Measurements from ENCODE around the gene KATNBL1.

The KATNBL1 gene

DNA sequence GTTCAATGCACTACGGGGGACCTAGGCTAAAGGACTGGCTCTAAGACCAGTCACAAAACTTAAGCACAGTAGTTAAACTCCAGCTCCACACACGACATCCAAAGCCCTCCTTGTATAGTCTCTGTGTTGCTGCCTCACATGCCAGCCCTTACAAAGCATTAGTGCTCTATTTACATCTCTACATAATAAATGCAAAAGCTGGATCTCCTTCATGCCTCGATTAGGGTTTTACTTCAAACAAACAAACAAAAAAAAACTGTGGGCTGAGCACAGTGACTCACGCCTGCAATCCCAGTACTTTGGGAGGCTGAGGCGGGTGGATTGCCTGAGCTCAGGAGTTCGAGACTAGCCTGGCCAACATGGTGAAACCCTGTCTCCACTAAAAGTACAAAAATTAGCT lies 98.4 kb downstream of the KATNBL1 start:
- no peak for DNase-seq

DNA sequence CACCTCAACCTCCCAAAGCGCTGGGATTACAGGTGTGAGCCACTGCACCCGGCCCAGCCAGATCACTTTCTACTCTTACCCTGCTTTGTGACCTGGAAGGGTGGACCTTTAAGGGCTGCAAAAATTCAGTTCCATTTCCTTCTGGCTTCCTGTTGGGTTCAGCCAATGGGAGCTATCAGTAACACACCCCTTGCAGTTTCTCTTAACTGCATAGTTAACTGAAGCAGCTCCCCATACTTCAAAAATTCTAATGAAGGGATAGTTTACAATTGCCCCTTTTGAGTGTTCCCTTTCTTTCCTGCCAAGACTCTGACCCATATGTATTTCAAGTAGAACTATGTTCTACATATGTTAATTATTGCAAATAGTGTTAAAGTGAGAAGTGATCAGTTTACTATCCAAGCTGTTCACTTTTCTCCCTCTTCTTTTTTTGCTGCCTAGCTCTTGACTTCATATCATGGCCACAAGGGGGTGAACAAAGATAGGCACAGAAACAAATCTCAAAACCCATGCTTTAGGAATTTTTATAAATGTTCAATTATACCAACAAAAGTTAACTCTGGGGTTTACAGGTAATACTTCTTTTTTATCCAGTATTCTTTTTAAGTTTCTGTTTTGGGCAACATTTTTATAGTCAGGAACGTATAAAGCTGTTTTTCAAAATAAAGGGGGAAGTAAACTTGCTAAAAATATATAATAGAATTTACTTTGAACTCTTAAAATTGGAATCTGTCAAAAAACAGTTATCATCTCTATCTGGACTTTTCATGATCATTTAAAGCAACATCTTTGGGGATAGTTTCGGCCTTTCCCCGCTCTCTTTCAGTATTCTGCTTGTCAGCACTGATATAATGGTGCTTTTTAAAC lies 99.9 kb downstream of the KATNBL1 start:
- DNase-seq, result no peak

DNA sequence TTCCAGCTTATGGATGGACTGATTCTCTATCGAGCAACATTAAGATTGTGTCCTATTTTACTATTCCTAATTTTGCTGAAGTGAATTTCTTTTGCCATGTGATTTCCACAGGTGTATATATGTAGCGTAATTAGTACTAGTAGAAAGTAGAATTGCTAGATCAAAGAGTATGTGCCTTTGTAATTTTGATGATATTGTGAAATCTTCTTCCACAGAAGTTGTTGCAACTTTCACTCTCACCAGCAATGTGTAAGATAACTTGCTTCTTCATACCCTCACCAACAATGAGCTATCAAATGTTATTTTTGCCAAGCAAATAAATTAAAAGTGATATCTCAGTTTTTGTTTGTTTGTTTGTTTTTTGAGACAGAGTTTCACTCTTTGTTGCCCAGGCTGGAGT lies 102.6 kb downstream of the KATNBL1 start:
- DNase-seq, result no peak

DNA sequence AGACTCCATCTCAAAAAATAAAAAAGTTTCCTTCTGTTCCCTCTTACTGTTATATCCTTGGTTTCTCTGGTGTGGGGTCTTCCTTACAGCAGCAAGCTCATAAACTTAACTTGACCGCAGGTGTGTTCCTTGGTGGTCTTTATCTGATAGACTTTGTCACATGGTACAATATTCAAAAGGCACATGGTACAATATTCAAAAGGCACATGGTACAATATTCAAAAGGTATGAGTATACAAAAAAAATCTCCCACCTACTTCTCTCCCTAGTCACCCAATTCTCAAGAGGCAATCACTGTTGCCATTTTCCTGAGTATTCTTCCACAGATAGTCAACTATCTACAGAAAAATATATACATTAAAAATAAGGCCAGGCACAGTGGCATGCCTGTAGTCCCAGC lies 103.5 kb downstream of the KATNBL1 start:
- no peak for DNase-seq

DNA sequence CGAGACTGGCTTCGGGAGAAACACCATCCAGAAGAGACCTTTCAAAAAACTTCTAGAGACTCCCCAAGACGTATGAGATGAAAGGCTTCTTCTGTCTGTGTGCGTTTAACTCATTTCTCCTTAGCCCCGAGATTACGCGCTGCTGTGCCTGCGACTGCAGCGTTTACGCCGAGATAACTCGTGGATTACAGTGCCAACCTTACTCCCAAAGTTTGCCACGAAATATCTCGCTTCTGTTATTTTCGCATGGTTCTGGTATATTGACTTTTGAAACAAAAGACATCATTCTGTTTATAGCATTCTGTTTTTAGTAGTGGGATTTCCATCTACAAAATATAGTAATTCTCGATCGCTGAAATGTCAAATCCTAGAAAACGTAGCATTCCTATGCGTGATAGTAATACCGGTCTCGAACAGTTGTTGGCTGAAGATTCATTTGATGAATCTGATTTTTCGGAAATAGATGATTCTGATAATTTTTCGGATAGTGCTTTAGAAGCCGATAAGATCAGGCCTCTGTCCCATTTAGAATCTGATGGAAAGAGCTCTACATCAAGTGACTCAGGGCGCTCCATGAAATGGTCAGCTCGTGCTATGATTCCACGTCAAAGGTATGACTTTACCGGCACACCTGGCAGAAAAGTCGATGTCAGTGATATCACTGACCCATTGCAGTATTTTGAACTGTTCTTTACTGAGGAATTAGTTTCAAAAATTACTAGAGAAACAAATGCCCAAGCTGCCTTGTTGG lies 107.5 kb downstream of the KATNBL1 start:
- DNase-seq, result no peak

DNA sequence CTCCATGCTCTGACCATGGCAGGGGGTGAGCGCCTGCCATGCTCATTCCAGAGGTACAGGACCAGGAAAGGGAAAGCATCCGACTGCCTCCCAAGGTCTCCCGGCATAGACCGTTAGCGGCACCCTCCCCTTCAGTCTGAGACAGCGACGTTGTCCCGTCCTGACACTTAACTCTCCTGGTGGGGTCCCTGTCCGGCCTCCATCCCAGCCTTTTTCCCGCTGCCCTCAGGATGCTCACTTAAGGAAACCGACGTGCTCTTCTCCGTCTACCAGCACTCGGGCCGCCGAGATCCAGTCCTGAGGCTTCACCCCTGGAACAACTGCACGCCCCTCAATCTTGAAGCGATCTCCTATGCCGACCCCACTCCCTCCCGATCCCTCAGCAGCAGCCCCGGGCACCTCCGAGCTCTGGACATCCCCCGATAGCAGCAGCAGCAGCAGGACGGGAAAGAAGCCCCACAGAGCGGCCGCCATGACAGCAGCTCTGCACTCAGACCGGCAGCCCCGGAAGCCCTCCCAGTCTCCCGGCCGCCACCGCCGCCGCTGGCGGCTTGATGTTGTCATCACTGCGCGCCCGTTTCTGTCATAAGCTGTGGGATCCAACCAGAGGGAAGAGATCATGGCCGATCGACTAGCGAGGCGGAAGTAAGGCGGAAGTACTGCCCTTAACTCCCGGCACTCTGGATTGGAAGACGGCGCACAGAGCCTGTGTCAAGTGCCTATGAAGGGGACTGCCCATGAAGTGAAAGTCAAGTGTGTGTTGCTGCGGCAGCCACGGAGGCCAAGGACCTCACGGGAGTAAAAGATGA lies 108.3 kb downstream of the KATNBL1 start, which contains the start of the genes EMC7 and PGBD4:
TSS of gene EMC7 (minus strand) at position 497 of the 809 bp plus-strand sequence. CDS start at position 474, 23 bp downstream.
TSS of gene PGBD4 (plus strand) at position 718 of the 809 bp plus-strand sequence. CDS start 449 bp downstream, outside the sequence.
- peak; percentile 88 for DNase-seq

DNA sequence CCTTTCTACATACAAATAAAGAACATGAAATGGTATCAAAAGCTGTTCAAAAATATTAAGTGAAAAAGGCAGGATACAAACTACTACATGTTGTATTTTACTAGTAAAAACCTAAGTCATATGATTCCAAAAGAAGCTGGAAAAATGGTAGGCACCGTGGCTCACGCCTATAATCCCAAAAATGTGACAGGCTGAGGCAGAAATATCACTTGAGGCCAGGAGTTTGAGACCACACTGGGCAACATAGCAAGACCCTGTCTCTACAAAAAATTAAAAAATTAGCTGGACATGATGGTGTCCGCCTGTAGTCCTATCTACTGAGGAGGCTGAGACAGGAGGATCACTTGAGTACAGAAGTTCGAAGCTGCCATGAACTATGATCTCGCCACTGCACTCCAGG lies 110.0 kb downstream of the KATNBL1 start:
- no peak for DNase-seq
